ENCODE measurements around the gene RNF32.

The RNF32 gene

GRCh38 chr7:156640257-156640948, at the start of gene RNF32:
RNF32 (plus strand) TSS chr7:156640774; CDS start chr7:156643878, 3,104 bp downstream.
- no peak for FAIRE-seq

- no peak for FAIRE-seq
Observed at GRCh38 chr7:156592155-156592884, 48.3 kb upstream of the RNF32 start.

- FAIRE-seq = no peak
Observed at GRCh38 chr7:156594283-156595080, 46.1 kb upstream of the RNF32 start.

GRCh38 chr7:156600496-156600895, 40.1 kb upstream of the RNF32 start:
- FAIRE-seq = no peak

- FAIRE-seq = no peak
Observed at GRCh38 chr7:156602283-156602682, 38.3 kb upstream of the RNF32 start.

- no peak for FAIRE-seq
Observed at GRCh38 chr7:156603011-156603410, 37.6 kb upstream of the RNF32 start.

GRCh38 chr7:156603629-156604028, 36.9 kb upstream of the RNF32 start:
- FAIRE-seq = no peak

- no peak for FAIRE-seq
Observed at GRCh38 chr7:156604311-156604710, 36.3 kb upstream of the RNF32 start.

- no peak for FAIRE-seq
Observed at GRCh38 chr7:156604836-156605695, 35.5 kb upstream of the RNF32 start.

GRCh38 chr7:156606135-156606534, 34.4 kb upstream of the RNF32 start:
- FAIRE-seq = no peak

GRCh38 chr7:156606691-156607331, 33.8 kb upstream of the RNF32 start:
- no peak for FAIRE-seq

GRCh38 chr7:156607332-156608172, 33.0 kb upstream of the RNF32 start:
- FAIRE-seq = no peak

- no peak for FAIRE-seq
Observed at GRCh38 chr7:156608173-156608478, 32.4 kb upstream of the RNF32 start.

GRCh38 chr7:156609010-156609877, 31.3 kb upstream of the RNF32 start:
- no peak for FAIRE-seq

- FAIRE-seq = no peak
Observed at GRCh38 chr7:156610130-156610529, 30.4 kb upstream of the RNF32 start.

GRCh38 chr7:156610601-156611000, 30.0 kb upstream of the RNF32 start:
- FAIRE-seq = no peak

GRCh38 chr7:156611014-156612010, 29.3 kb upstream of the RNF32 start:
- no peak for FAIRE-seq

- FAIRE-seq = no peak
Observed at GRCh38 chr7:156612930-156613329, 27.6 kb upstream of the RNF32 start.

Measured in G401.6 (cell line).